ENCODE results near the gene PHC3. TPM values are rescaled to one million over a fixed set of nuclear protein-coding genes. Genes with fewer than 3 reads are reported as not detected.

Gene PHC3
- total and polyA plus RNA-seq, 4 donors = 15.4 to 54.6 (median 23.2) TPM

DNA sequence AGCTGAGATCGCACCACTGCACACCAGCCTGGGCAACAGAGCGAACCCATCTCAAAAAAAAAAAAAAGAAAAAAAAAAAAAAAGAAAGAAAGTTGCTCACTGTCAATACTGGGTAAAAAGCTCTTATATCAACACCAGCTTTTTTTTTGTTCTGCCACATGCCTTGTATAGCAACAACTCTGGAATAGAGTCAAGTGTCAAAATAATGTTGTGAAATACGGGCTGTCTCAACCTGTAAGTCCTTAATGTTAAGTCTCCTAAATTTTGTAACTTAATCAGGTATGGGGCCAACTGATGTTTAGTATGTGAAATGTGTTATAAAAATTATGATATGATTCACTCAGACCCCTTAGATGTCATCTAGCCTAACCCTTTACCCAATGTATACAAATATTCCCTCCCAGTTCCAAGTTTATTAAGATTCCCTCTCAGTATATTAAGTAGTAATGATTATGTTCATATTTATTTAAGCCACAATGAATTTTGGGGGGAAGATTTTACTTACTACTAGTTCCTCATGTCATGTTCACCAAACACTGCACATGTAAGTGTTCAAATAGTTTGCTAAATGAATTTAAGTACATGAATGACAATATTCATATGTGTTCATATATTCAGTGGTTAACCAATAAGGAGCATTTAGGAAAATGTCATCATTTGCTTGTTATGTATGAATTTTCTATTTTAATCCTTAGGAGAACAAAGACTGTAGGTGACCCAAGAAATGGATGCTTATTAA is 91.5 kb downstream of the PHC3 start:
- H3K4me1 ChIP-seq (ENCODE audit: control insufficient read depth, insufficient read depth, low read length) = no peaks in the 10 kb centered on the region
- peaks cover 2% of the 10 kb centered on the region for H3K36me3 ChIP-seq (ENCODE audit: control insufficient read depth, insufficient read depth, low read length)
- H3K4me3 ChIP-seq (ENCODE audit: low read depth, low read length) = no peak overlapping the region
- H3K9me3 ChIP-seq (ENCODE audit: control insufficient read depth, insufficient read depth, low read length) = no peaks in the 10 kb centered on the region
- H3K27ac ChIP-seq (ENCODE audit: low read depth, low read length) = no peak overlapping the region
- WGBS (ENCODE audit: insufficient coverage) = no CpG with 5 or more reads among the region's 3 CpGs
- H3K27me3 ChIP-seq (ENCODE audit: control insufficient read depth, insufficient read depth, low read length) = no peaks in the 10 kb centered on the region
- no peak for DNase-seq (ENCODE audit: low read depth in 4 of 6, low spot score in 6 of 6)

DNA sequence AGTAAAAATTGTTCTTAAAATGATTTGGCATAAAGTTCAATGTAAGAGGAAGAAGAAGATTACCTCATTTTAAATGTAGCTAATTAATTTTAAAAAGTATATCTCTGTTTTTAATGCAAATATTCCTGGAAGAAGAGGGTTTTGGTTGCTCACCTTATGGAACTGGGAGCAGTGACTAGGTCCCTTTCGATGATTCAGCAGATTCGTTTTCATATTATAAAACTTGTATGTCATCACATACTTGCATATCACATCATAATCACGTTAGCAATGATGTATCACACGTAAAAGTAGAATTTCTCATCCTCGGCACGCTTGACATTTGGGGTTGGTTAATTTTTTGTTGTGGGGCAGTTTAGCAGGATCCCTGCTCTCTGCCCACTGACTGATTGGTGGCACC is 96.1 kb downstream of the PHC3 start:
- no peaks in the 10 kb centered on the region for H3K9me3 ChIP-seq (ENCODE audit: control insufficient read depth, insufficient read depth, low read length)
- whole genome bisulfite sequencing (ENCODE audit: insufficient coverage) = no CpG with 5 or more reads among the region's 6 CpGs
- no peaks in the 10 kb centered on the region for H3K4me1 ChIP-seq (ENCODE audit: control insufficient read depth, insufficient read depth, low read length)
- H3K27me3 ChIP-seq (ENCODE audit: control insufficient read depth, insufficient read depth, low read length) = no peaks in the 10 kb centered on the region
- DNase-seq (ENCODE audit: low read depth in 4 of 6, low spot score in 6 of 6) = no peak
- peaks cover 10% of the 10 kb centered on the region for H3K36me3 ChIP-seq (ENCODE audit: control insufficient read depth, insufficient read depth, low read length)
- H3K4me3 ChIP-seq (ENCODE audit: low read depth, low read length) = no peak overlapping the region
- no peak overlapping the region for H3K27ac ChIP-seq (ENCODE audit: low read depth, low read length)

DNA sequence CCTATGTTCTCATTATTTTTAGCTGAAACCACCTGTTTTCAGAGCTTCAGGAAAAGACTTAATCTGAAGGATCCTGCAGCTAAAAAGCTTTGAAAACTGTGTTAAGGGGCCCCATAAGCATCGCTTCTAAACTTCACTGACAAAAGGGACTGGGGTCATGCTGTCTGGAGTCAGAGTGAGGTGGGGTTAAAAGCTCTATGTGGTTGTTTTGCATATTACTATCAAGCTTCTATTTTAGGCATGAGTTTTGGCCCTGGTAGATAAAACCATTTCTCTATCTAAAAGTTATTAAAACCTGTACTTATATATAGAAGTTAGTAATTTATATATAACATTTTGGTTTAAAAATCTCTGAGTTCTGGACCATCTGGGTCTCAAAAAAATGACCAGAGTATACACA is 98.2 kb downstream of the PHC3 start:
- Histone ChIP-seq H3K27me3 (ENCODE audit: control insufficient read depth, insufficient read depth, low read length) (no peaks in the 10 kb centered on the region), H3K9me3 (ENCODE audit: control insufficient read depth, insufficient read depth, low read length) (no peaks in the 10 kb centered on the region), H3K4me3 (ENCODE audit: low read depth, low read length) (no peak overlapping the region), H3K27ac (ENCODE audit: low read depth, low read length) (no peak overlapping the region), H3K4me1 (ENCODE audit: control insufficient read depth, insufficient read depth, low read length) (no peaks in the 10 kb centered on the region), H3K36me3 (ENCODE audit: control insufficient read depth, insufficient read depth, low read length) (peaks cover 10% of the 10 kb centered on the region)
- no peak for DNase-seq (ENCODE audit: low read depth in 4 of 6, low spot score in 6 of 6)
- WGBS (ENCODE audit: insufficient coverage) = 80% methylated on average over 1 of the region's 1 CpG

DNA sequence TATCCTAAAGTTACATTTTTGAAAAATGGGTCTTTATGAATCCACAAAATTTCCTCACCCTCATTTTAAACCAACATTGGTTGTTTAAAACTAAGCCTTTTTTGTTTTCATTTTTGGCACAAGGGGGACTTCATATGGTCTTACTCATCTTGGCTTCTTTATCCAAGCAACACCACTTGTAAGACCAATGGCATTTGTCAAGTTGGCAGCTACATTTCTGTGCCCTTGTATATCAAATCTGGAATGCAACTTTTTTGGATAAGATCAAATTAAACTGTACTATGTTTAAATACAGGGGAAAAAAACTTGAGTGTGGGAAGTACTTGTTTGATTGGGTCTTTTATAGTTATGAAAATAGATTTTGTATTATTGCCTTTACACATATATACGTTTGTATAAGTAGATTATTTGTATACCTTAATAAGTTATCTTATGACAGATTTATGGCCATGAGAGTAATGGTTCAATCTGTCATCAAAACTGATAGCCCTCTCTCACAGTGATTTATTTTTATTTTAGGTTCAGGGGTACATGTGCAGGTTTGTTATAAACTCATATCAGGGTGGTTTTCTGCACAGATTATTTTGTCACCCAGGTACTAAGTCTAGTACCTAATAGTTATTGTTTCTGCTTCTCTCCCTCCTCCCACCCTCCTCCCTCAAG is 100.3 kb downstream of the PHC3 start:
- no peaks in the 10 kb centered on the region for H3K4me1 ChIP-seq (ENCODE audit: control insufficient read depth, insufficient read depth, low read length)

DNA sequence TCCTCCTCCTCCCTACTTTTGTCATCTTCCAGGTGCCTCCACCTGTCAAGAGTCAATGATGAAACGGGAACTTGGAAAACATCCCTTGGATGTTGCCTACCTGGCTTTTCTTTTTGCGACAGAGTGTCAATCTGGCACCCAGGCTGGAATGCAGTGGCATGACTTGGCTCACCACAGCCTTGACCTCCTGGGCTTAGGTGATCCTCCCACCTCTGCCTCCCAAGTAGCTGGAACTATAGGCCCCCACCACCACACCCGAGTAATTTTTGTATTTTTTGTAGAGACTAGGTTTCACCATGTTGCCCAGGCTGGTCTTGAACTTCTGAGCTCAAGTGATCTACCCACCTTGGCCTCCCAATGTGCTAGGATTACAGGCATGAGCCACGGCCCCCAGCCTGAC is 100.9 kb downstream of the PHC3 start:
- Histone ChIP-seq H3K9me3 (ENCODE audit: control insufficient read depth, insufficient read depth, low read length) (no peaks in the 10 kb centered on the region), H3K36me3 (ENCODE audit: control insufficient read depth, insufficient read depth, low read length) (peaks cover 12% of the 10 kb centered on the region), H3K27me3 (ENCODE audit: control insufficient read depth, insufficient read depth, low read length) (no peaks in the 10 kb centered on the region), H3K4me3 (ENCODE audit: low read depth, low read length) (no peak overlapping the region), H3K27ac (ENCODE audit: low read depth, low read length) (no peak overlapping the region), H3K4me1 (ENCODE audit: control insufficient read depth, insufficient read depth, low read length) (no peaks in the 10 kb centered on the region)
- no peak for DNase-seq (ENCODE audit: low read depth in 4 of 6, low spot score in 6 of 6)
- WGBS (ENCODE audit: insufficient coverage) = 94% methylated on average over 2 of the region's 4 CpGs

More for the DNA sequence above, 100.3 kb downstream of the PHC3 start:
- Histone ChIP-seq H3K36me3 (ENCODE audit: control insufficient read depth, insufficient read depth, low read length) (peaks cover 12% of the 10 kb centered on the region), H3K27me3 (ENCODE audit: control insufficient read depth, insufficient read depth, low read length) (no peaks in the 10 kb centered on the region), H3K9me3 (ENCODE audit: control insufficient read depth, insufficient read depth, low read length) (no peaks in the 10 kb centered on the region), H3K4me3 (ENCODE audit: low read depth, low read length) (no peak overlapping the region), H3K27ac (ENCODE audit: low read depth, low read length) (no peak overlapping the region)
- DNase-seq (ENCODE audit: low read depth in 4 of 6, low spot score in 6 of 6) = peak in 1 of 6 donors; percentile 49
- WGBS (ENCODE audit: insufficient coverage) = no CpG with 5 or more reads among the region's 1 CpG

DNA sequence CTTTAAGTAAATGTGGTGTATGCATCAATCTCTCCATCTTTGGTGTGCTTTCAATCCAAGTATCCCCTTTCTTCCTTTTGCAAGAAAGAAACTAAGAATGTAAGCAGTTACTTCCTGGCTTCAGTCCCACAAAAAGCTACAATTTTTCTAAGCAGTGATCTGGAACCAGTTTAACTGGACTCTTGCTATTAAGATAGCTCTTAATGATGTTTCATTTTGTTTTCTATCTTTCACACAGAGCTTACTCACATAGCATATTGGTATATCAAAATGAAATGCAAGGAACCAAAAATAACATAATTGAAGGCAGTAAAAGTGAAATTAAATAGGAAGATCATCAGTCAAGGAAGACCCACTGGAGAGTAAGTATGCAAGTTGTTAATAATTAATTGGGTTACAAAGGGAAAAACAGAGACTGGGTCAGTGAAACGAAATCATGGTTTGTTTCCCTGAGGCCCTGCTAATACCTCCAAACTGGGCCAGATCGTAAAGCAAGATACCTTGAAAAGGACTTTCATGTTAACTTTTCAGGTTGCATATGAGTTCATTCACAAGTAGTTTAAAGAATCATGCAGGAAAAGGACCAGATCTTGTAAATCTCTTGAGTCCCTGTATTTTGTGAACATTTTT is 101.9 kb downstream of the PHC3 start:
- WGBS (ENCODE audit: insufficient coverage) = 50% methylated on average over 2 of the region's 2 CpGs
- H3K27ac ChIP-seq (ENCODE audit: low read depth, low read length) = no peak overlapping the region
- DNase-seq (ENCODE audit: low read depth in 4 of 6, low spot score in 6 of 6) = peak in 1 of 6 donors; percentile 32

DNA sequence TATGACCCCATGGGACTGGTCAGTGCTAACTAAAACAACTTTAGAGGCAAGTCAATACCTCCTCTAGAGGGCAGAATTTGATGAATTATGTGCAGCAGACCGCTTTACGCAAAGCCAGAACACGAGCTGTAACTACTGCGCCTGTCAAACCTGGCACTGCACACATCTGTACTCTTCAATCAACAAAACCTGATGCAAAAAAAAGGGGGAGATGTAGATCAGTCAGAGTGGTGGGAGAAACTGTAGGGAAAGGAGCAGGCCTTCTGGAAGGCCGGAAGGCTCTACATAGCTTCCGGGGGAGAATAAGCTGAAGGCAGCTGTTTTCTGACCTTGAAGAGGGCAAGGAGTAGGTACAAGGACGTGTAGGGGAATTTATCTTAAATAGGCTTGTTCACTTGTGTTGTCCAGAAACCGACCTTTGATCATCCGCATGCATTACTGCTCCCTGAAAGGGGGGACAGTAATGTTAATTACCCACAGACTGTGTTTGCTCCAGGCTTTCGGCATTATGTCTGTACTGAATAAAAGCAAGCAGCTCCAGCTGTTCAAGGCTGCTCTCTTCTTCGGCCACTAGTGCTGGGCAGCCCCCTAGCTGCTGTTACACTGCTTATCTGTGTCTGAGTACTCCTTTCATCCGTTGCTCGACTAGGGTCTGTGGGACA is 102.8 kb downstream of the PHC3 start:
- 68% methylated on average over 7 of the region's 13 CpGs for WGBS (ENCODE audit: insufficient coverage)
- peaks cover 12% of the 10 kb centered on the region for H3K36me3 ChIP-seq (ENCODE audit: control insufficient read depth, insufficient read depth, low read length)
- DNase-seq (ENCODE audit: low read depth in 4 of 6, low spot score in 6 of 6) = peak in 3 of 6 donors; percentile 4 to 38 (median 24)
- H3K4me1 ChIP-seq (ENCODE audit: control insufficient read depth, insufficient read depth, low read length) = no peaks in the 10 kb centered on the region
- H3K27ac ChIP-seq (ENCODE audit: low read depth, low read length) = no peak overlapping the region
- H3K4me3 ChIP-seq (ENCODE audit: low read depth, low read length) = no peak overlapping the region
- no peaks in the 10 kb centered on the region for H3K9me3 ChIP-seq (ENCODE audit: control insufficient read depth, insufficient read depth, low read length)
- no peaks in the 10 kb centered on the region for H3K27me3 ChIP-seq (ENCODE audit: control insufficient read depth, insufficient read depth, low read length)

More for the DNA sequence above, 101.9 kb downstream of the PHC3 start:
- H3K27me3 ChIP-seq (ENCODE audit: control insufficient read depth, insufficient read depth, low read length) = no peaks in the 10 kb centered on the region
- H3K4me1 ChIP-seq (ENCODE audit: control insufficient read depth, insufficient read depth, low read length) = no peaks in the 10 kb centered on the region
- peaks cover 12% of the 10 kb centered on the region for H3K36me3 ChIP-seq (ENCODE audit: control insufficient read depth, insufficient read depth, low read length)
- no peak overlapping the region for H3K4me3 ChIP-seq (ENCODE audit: low read depth, low read length)
- H3K9me3 ChIP-seq (ENCODE audit: control insufficient read depth, insufficient read depth, low read length) = no peaks in the 10 kb centered on the region

DNA sequence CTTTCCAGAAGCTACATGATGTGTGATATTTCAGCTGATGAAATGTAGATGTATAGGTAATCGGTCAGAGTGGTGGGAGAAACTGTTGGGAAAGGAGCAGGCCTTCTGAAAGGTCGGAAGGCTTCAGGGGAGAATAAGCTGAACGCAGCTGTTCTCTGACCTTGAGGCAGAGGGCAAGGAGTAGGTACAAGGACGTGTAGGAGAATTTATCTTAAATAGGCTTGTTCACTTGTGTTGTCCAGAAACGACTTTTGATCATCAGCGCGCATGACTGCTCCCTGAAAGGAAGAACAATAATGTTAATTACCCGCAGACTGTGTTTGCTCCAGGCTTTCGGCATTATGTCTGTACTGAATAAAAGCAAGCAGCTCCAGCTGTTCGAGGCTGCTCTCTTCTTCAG is 104.2 kb downstream of the PHC3 start:
- no peaks in the 10 kb centered on the region for H3K27me3 ChIP-seq (ENCODE audit: control insufficient read depth, insufficient read depth, low read length)
- no peak for DNase-seq (ENCODE audit: low read depth in 4 of 6, low spot score in 6 of 6)
- H3K4me3 ChIP-seq (ENCODE audit: low read depth, low read length) = no peak overlapping the region
- 57% methylated on average over 10 of the region's 10 CpGs for WGBS (ENCODE audit: insufficient coverage)
- no peaks in the 10 kb centered on the region for H3K4me1 ChIP-seq (ENCODE audit: control insufficient read depth, insufficient read depth, low read length)
- peaks cover 8% of the 10 kb centered on the region for H3K36me3 ChIP-seq (ENCODE audit: control insufficient read depth, insufficient read depth, low read length)
- H3K9me3 ChIP-seq (ENCODE audit: control insufficient read depth, insufficient read depth, low read length) = no peaks in the 10 kb centered on the region
- H3K27ac ChIP-seq (ENCODE audit: low read depth, low read length) = no peak overlapping the region

DNA sequence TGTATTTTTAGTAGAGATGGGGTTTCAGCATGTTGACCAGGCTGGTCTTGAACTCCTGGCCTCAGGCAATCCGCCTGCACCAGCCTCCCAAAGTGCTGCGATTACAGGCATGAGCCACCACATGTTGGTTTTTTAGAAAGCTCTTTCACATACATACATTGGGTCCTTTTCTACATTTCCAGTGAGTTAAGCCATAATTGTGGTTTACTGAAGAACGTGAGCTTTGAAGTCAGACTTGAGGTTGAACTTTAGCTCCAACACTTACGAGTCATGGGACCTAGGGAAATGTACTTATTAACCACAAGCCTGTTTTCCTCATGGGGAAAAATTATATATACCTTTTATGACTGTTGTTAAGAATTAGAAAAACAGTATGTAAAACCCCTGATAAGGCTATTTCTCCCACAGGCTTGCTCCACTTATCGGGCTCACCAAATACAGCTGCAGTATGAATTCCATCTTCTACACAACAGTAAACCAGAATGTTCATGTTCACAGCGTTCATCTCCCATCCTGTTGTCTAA is 104.8 kb downstream of the PHC3 start:
- WGBS (ENCODE audit: insufficient coverage) = 100% methylated on average over 4 of the region's 6 CpGs
- Histone ChIP-seq H3K27ac (ENCODE audit: low read depth, low read length) (no peak overlapping the region), H3K27me3 (ENCODE audit: control insufficient read depth, insufficient read depth, low read length) (no peaks in the 10 kb centered on the region), H3K4me3 (ENCODE audit: low read depth, low read length) (no peak overlapping the region), H3K4me1 (ENCODE audit: control insufficient read depth, insufficient read depth, low read length) (no peaks in the 10 kb centered on the region), H3K9me3 (ENCODE audit: control insufficient read depth, insufficient read depth, low read length) (no peaks in the 10 kb centered on the region), H3K36me3 (ENCODE audit: control insufficient read depth, insufficient read depth, low read length) (peaks cover 8% of the 10 kb centered on the region)
- no peak for DNase-seq (ENCODE audit: low read depth in 4 of 6, low spot score in 6 of 6)

All from spinal cord (tissue), 10 donors.